Neural cell (in vitro differentiated cells): ENCODE results near the gene MAD1L1. TPM values are rescaled to one million over a fixed set of nuclear protein-coding genes. Genes with fewer than 3 reads are reported as not detected.

Experiments
- H2AFZ ChIP-seq: fragments of 200-600, 300-800 bp; sonication (generic), shearing (Covaris generic); 2 replicates; pipeline ENCODE4 v1.6.0; 2014; ENCODE audit warnings: low read depth, mild to moderate bottlenecking, antibody characterized with exemption, low read length, moderate library complexity
- H3F3A ChIP-seq: fragments of 200-600 bp; shearing (Covaris generic); 2 replicates; pipeline ENCODE4 v1.6.1; 2016; ENCODE audit warnings: mild to moderate bottlenecking, moderate library complexity, mixed read lengths, antibody characterized with exemption, low read length; ENCODE audit not compliant: insufficient read depth, poor library complexity, severe bottlenecking
- H3K27ac ChIP-seq: fragments of 200-600, 300-800 bp; sonication (generic), shearing (Covaris generic); 2 replicates; pipeline ENCODE4 v1.5.1; 2014; ENCODE audit warnings: mild to moderate bottlenecking, low read length, moderate library complexity
- H3K27me3 ChIP-seq: fragments of 300-800, 200-600 bp; sonication (generic), shearing (Covaris generic); 2 replicates; pipeline ENCODE4 v1.6.0; 2014; ENCODE audit warnings: mild to moderate bottlenecking, low read depth, low read length, moderate library complexity; ENCODE audit not compliant: insufficient read depth
- H3K36me3 ChIP-seq: fragments of 300-800, 200-600 bp; sonication (generic), shearing (Covaris generic); 2 replicates; pipeline ENCODE4 v1.5.1; 2014; ENCODE audit warnings: mild to moderate bottlenecking, antibody characterized with exemption, low read length, moderate library complexity; ENCODE audit not compliant: insufficient read depth
- H3K4me2 ChIP-seq: fragments of 300-800, 200-600 bp; sonication (generic), shearing (Covaris generic); 2 replicates; pipeline ENCODE4 v1.6.0; 2014; ENCODE audit warnings: mild to moderate bottlenecking, low read length
- H3K4me3 ChIP-seq: fragments of 300-800, 200-600 bp; sonication (generic), shearing (Covaris generic); 2 replicates; pipeline ENCODE4 v1.5.1; 2014; ENCODE audit warnings: mild to moderate bottlenecking, low read length, moderate library complexity
- H3K79me2 ChIP-seq: fragments of 200-600 bp; shearing (Covaris generic); replicated peaks from 2 replicates; pipeline ENCODE4 v1.6.0; 2014; ENCODE audit warnings: mild to moderate bottlenecking, low read length, moderate library complexity; ENCODE audit not compliant: insufficient read depth
- H3K9ac ChIP-seq: fragments of 300-800, 200-600 bp; sonication (generic), shearing (Covaris generic); 2 replicates; pipeline ENCODE4 v1.6.1; 2016; ENCODE audit warnings: mild to moderate bottlenecking, low read length, mixed read lengths
- H3K9me2 ChIP-seq: fragments of 200-600 bp; shearing (Covaris generic); 2 replicates; pipeline ENCODE4 v1.6.1; 2016; ENCODE audit warnings: mild to moderate bottlenecking, low read length, mixed read lengths; ENCODE audit not compliant: insufficient read depth
- H3K9me3 ChIP-seq: fragments of 200-600, 300-800 bp; sonication (generic), shearing (Covaris generic); 2 replicates; pipeline ENCODE4 v1.6.1; 2016; ENCODE audit warnings: mild to moderate bottlenecking, mixed run types, low read length, moderate library complexity, mixed read lengths
- H4K20me1 ChIP-seq: fragments of 200-600 bp; shearing (Covaris generic); 2 replicates; pipeline ENCODE4 v1.6.1; 2016; ENCODE audit warnings: mild to moderate bottlenecking, mixed run types; ENCODE audit not compliant: insufficient read depth
- CTCF ChIP-seq: fragments of 450-650 bp; IDR thresholded peaks from 2 replicates; pipeline ENCODE4 v1.5.1; 2014; ENCODE audit warnings: antibody characterized with exemption, mild to moderate bottlenecking, moderate library complexity; ENCODE audit not compliant: poor library complexity, severe bottlenecking
- EP300 ChIP-seq: fragments of 450-650 bp; conservative IDR thresholded peaks from 2 replicates; pipeline ENCODE4 v1.6.1; 2014; ENCODE audit warnings: antibody characterized with exemption, mild to moderate bottlenecking, moderate library complexity; ENCODE audit not compliant: poor library complexity, severe bottlenecking
- EZH2 ChIP-seq: fragments of 200-600, 300-800 bp; shearing (Covaris generic), sonication (generic); IDR thresholded peaks from 2 replicates; pipeline ENCODE4 v1.6.1; 2014; ENCODE audit warnings: antibody characterized with exemption, low read length, borderline replicate concordance, mild to moderate bottlenecking; ENCODE audit not compliant: insufficient read depth, poor library complexity, severe bottlenecking
- MXI1 ChIP-seq: fragments of 450-650 bp; conservative IDR thresholded peaks from 2 replicates; pipeline ENCODE4 v1.6.1; 2014; ENCODE audit warnings: antibody characterized with exemption, mild to moderate bottlenecking; ENCODE audit not compliant: poor library complexity, severe bottlenecking
- POLR2AphosphoS5 ChIP-seq: IDR thresholded peaks from 2 replicates; pipeline ENCODE4 v1.6.1; 2012
- RAD21 ChIP-seq: fragments of 450-650 bp; conservative IDR thresholded peaks from 2 replicates; pipeline ENCODE4 v1.6.1; 2014; ENCODE audit warnings: antibody characterized with exemption, mild to moderate bottlenecking, moderate library complexity
- REST ChIP-seq: IDR thresholded peaks from 2 replicates; pipeline ENCODE4 v1.6.1; 2012; ENCODE audit warnings: borderline replicate concordance
- SMC3 ChIP-seq: fragments of 450-650 bp; conservative IDR thresholded peaks from 2 replicates; pipeline ENCODE4 v1.6.1; 2014; ENCODE audit warnings: antibody characterized with exemption, mild to moderate bottlenecking, moderate library complexity; ENCODE audit not compliant: poor library complexity
- TAF1 ChIP-seq: IDR thresholded peaks from 2 replicates; pipeline ENCODE4 v1.6.1; 2012; ENCODE audit warnings: low read depth
- polyA plus RNA-seq: library from polyadenylated mRNA; depleted of rRNA; stranded (reverse); fragments of >200 nt; gene quantifications from 2 replicates; pipeline ENCODE4 v1.2.3, GENCODE V29; 2014

The MAD1L1 gene
- polyA plus RNA-seq, 1 donor from 2014 or later = 31.4 TPM

GRCh38 chr7:1948301-1948796 is 284.4 kb downstream of the MAD1L1 start:
- no peak overlapping the region for H3K4me3 ChIP-seq
- H3K4me2 ChIP-seq = no peak overlapping the region
- H3K9me3 ChIP-seq = no peaks in the 10 kb centered on the region
- H3F3A ChIP-seq = no peaks in the 10 kb centered on the region
- H3K27me3 ChIP-seq = no peaks in the 10 kb centered on the region
- H3K9ac ChIP-seq = no peak overlapping the region
- no peaks in the 10 kb centered on the region for H3K9me2 ChIP-seq
- H3K27ac ChIP-seq = no peak overlapping the region
- H3K36me3 ChIP-seq = no peaks in the 10 kb centered on the region
- TF ChIP-seq POLR2AphosphoS5 = no peak
- no peak for TF ChIP-seq EP300
- no peak for TF ChIP-seq SMC3
- TF ChIP-seq EZH2 = no peak
- no peak for TF ChIP-seq RAD21
- TF ChIP-seq CTCF = no peak
- no peak for TF ChIP-seq REST
- no peak for TF ChIP-seq MXI1
- no peak for TF ChIP-seq TAF1
- no peak overlapping the region for H2AFZ ChIP-seq
- no peaks in the 10 kb centered on the region for H3K79me2 ChIP-seq
- H4K20me1 ChIP-seq = no peaks in the 10 kb centered on the region

GRCh38 chr7:1947586-1948217 is 285.0 kb downstream of the MAD1L1 start:
- H3K9ac ChIP-seq = no peak overlapping the region
- H3K27ac ChIP-seq = no peak overlapping the region
- no peak overlapping the region for H2AFZ ChIP-seq
- H3K4me3 ChIP-seq = no peak overlapping the region
- TF ChIP-seq POLR2AphosphoS5 (no peak), MXI1 (no peak), REST (no peak)
- no peaks in the 10 kb centered on the region for H3K36me3 ChIP-seq
- H3K79me2 ChIP-seq = no peaks in the 10 kb centered on the region
- no peak overlapping the region for H3K4me2 ChIP-seq
- no peaks in the 10 kb centered on the region for H3K27me3 ChIP-seq
- no peaks in the 10 kb centered on the region for H3K9me3 ChIP-seq
- H4K20me1 ChIP-seq = no peaks in the 10 kb centered on the region
- no peaks in the 10 kb centered on the region for H3K9me2 ChIP-seq
- no peaks in the 10 kb centered on the region for H3F3A ChIP-seq
